Activated CD4-positive, alpha-beta T cell treated with anti-CD3 and anti-CD28 coated beads, Interleukin-2, Interleukin-6, amounts not matched to agents 100 ng/mL and 50 ng/mL, durations not matched to agents 16 hours and 8 hours (primary cell): ENCODE measurements around the gene DHRS13.
"Not testable (repeated sequence)": the region's sequence is repeated elsewhere in the genome, so short reads cannot be mapped to it uniquely, and the experiment has no call there.

Source experiments
- DNase-seq: peaks from one replicate; pipeline ENCODE4 v3.0.0-alpha.2; 2020

The DHRS13 gene

GRCh38 chr17:28881533-28882056, 21.3 kb downstream of the DHRS13 start:
- no peak for DNase-seq

GRCh38 chr17:28880572-28880945, 22.3 kb downstream of the DHRS13 start:
- DNase-seq, result no peak

- no peak for DNase-seq
Observed at GRCh38 chr17:28879886-28880571, 22.9 kb downstream of the DHRS13 start.

GRCh38 chr17:28878981-28879380, 23.9 kb downstream of the DHRS13 start:
- DNase-seq, result peak; percentile 39

GRCh38 chr17:28878158-28878910, 24.5 kb downstream of the DHRS13 start:
- DNase-seq, result no peak

- not testable (repeated sequence) for DNase-seq
Observed at GRCh38 chr17:28877150-28877711, 25.6 kb downstream of the DHRS13 start.

- DNase-seq, result peak; percentile 29
Observed at GRCh38 chr17:28875848-28876550, 26.9 kb downstream of the DHRS13 start.

GRCh38 chr17:28874750-28875149, 28.1 kb downstream of the DHRS13 start:
- DNase-seq, result no peak

- DNase-seq, result no peak
Observed at GRCh38 chr17:28873839-28874238, 29.0 kb downstream of the DHRS13 start.

GRCh38 chr17:28871056-28871579, 31.8 kb downstream of the DHRS13 start:
- DNase-seq, result peak; percentile 79

- no peak for DNase-seq
Observed at GRCh38 chr17:28867276-28867675, 35.6 kb downstream of the DHRS13 start.

GRCh38 chr17:28865946-28866752, 36.7 kb downstream of the DHRS13 start:
- DNase-seq, result peak; percentile 17

- DNase-seq, result no peak
Observed at GRCh38 chr17:28864991-28865849, 37.7 kb downstream of the DHRS13 start.

- DNase-seq, result no peak
Observed at GRCh38 chr17:28863953-28864352, 38.9 kb downstream of the DHRS13 start.

- no peak for DNase-seq
Observed at GRCh38 chr17:28862561-28862960, 40.3 kb downstream of the DHRS13 start.

- DNase-seq, result no peak
Observed at GRCh38 chr17:28861393-28862203, 41.3 kb downstream of the DHRS13 start.

- DNase-seq, result no peak
Observed at GRCh38 chr17:28860363-28860808, 42.5 kb downstream of the DHRS13 start.

GRCh38 chr17:28858801-28859355, 44.0 kb downstream of the DHRS13 start:
- DNase-seq, result no peak

- no peak for DNase-seq
Observed at GRCh38 chr17:28857905-28858800, 44.7 kb downstream of the DHRS13 start.
